HEK293 (cell line): ENCODE measurements around the gene LCMT1.

Experiments
- CTCF ChIP-seq: fragments of 450-650 bp; formaldehyde crosslinking; IDR thresholded peaks from 2 replicates; pipeline ENCODE4 v1.5.1; 2016; ENCODE audit warnings: missing biosample characterization, missing genetic modification characterization
- GLI4 ChIP-seq: fragments of 450-650 bp; formaldehyde crosslinking; IDR thresholded peaks from 2 replicates; pipeline ENCODE4 v1.5.1; 2016; ENCODE audit warnings: missing biosample characterization, missing genetic modification characterization
- OSR2 ChIP-seq: fragments of 450-650 bp; formaldehyde crosslinking; IDR thresholded peaks from 2 replicates; pipeline ENCODE4 v1.5.1; 2016; ENCODE audit warnings: missing biosample characterization, missing genetic modification characterization
- TCF7L2 ChIP-seq: IDR thresholded peaks from 2 replicates; pipeline ENCODE4 v1.6.1; 2011; ENCODE audit warnings: low read depth, mild to moderate bottlenecking, inconsistent platforms, low read length, moderate library complexity, borderline replicate concordance
- YY1 ChIP-seq: fragments of 450-650 bp; formaldehyde crosslinking; IDR thresholded peaks from 2 replicates; pipeline ENCODE4 v1.5.1; 2018; ENCODE audit warnings: missing biosample characterization, missing genetic modification characterization
- ZBTB8A ChIP-seq: fragments of 450-650 bp; formaldehyde crosslinking; IDR thresholded peaks from 2 replicates; pipeline ENCODE4 v1.5.1; 2016; ENCODE audit warnings: missing biosample characterization, missing genetic modification characterization
- ZNF175 ChIP-seq: fragments of 450-650 bp; formaldehyde crosslinking; IDR thresholded peaks from 2 replicates; pipeline ENCODE4 v1.5.1; 2016; ENCODE audit warnings: missing biosample characterization, missing genetic modification characterization
- ZNF513 ChIP-seq: fragments of 450-650 bp; IDR thresholded peaks from 2 replicates; pipeline ENCODE4 v1.5.1; 2018; ENCODE audit warnings: missing biosample characterization, missing genetic modification characterization
- ZNF580 ChIP-seq: fragments of 450-650 bp; formaldehyde crosslinking; IDR thresholded peaks from 2 replicates; pipeline ENCODE4 v1.5.1; 2016; ENCODE audit warnings: missing biosample characterization, missing genetic modification characterization
- ZNF704 ChIP-seq: fragments of 450-650 bp; formaldehyde crosslinking; IDR thresholded peaks from 2 replicates; pipeline ENCODE4 v1.5.1; 2016; ENCODE audit warnings: missing biosample characterization, missing genetic modification characterization

- no peak for TF ChIP-seq OSR2 (tag by site-specific recombination)
- no peak for TF ChIP-seq CTCF
- TF ChIP-seq YY1, result no peak
- no peak for TF ChIP-seq ZNF513 (tag by site-specific recombination)
- TF ChIP-seq ZNF704 (tag by site-specific recombination), result no peak
- no peak for TF ChIP-seq ZBTB8A (tag by site-specific recombination)
- TF ChIP-seq GLI4, result no peak
- TF ChIP-seq TCF7L2, result no peak
- no peak for TF ChIP-seq ZNF580 (tag by site-specific recombination)
- TF ChIP-seq ZNF175 (tag by site-specific recombination), result no peak
Measured at GRCh38 chr16:25064937-25065336, 46.6 kb upstream of the LCMT1 start.
